Activated T-cell treated with anti-CD3 and anti-CD28 coated beads for 24 hours (primary cell): Measurements from ENCODE around the gene HSPA1A.
"Not testable (repeated sequence)": the region's sequence is repeated elsewhere in the genome, so short reads cannot be mapped to it uniquely, and the experiment has no call there.

ENCODE experiments used
- DNase-seq: peaks from one replicate; pipeline ENCODE4 v3.0.0-alpha.2; 2020; ENCODE audit warnings: low read depth

HSPA1A gene

GRCh38 chr6:31781244-31782125 lies 33.9 kb upstream of the HSPA1A start:
- no peak for DNase-seq

GRCh38 chr6:31782126-31782855 lies 33.1 kb upstream of the HSPA1A start:
- DNase-seq, result no peak

- DNase-seq, result no peak
Measured at GRCh38 chr6:31784098-31784925, 31.0 kb upstream of the HSPA1A start.

- no peak for DNase-seq
Measured at GRCh38 chr6:31785475-31785874, 29.9 kb upstream of the HSPA1A start.

- no peak for DNase-seq
Measured at GRCh38 chr6:31791324-31792089, 23.8 kb upstream of the HSPA1A start.

- no peak for DNase-seq
Measured at GRCh38 chr6:31792090-31792374, 23.3 kb upstream of the HSPA1A start.

GRCh38 chr6:31792761-31793171 lies 22.6 kb upstream of the HSPA1A start:
- no peak for DNase-seq

GRCh38 chr6:31793927-31794245 lies 21.5 kb upstream of the HSPA1A start:
- not testable (repeated sequence) for DNase-seq

GRCh38 chr6:31794294-31794865 lies 21.0 kb upstream of the HSPA1A start:
- DNase-seq, result no peak

GRCh38 chr6:31794866-31795615 lies 20.3 kb upstream of the HSPA1A start:
- DNase-seq, result no peak

- peak; percentile 75 for DNase-seq
Measured at GRCh38 chr6:31795616-31796298, 19.6 kb upstream of the HSPA1A start, which contains the start of gene VARS1. Gene VARS1, minus strand, starts transcription at chr6:31795752. Its CDS starts 535 bp downstream, at chr6:31795217.

- no peak for DNase-seq
Measured at GRCh38 chr6:31796993-31797385, 18.4 kb upstream of the HSPA1A start.

- no peak for DNase-seq
Measured at GRCh38 chr6:31797588-31797987, 17.8 kb upstream of the HSPA1A start.

- no peak for DNase-seq
Measured at GRCh38 chr6:31799781-31800180, 15.6 kb upstream of the HSPA1A start.

- not testable (repeated sequence) for DNase-seq
Measured at GRCh38 chr6:31801031-31801927, 14.1 kb upstream of the HSPA1A start.

GRCh38 chr6:31805939-31806469 lies 9.3 kb upstream of the HSPA1A start:
- DNase-seq, result peak; percentile 6

- peak; percentile 97 for DNase-seq
Measured at GRCh38 chr6:31806470-31807272, 8.7 kb upstream of the HSPA1A start, which contains the start of gene LSM2. Gene LSM2, minus strand, starts transcription at chr6:31806966. Its CDS starts 209 bp downstream, at chr6:31806757.

GRCh38 chr6:31808599-31808998 lies 6.7 kb upstream of the HSPA1A start:
- not testable (repeated sequence) for DNase-seq
